SU-DHL-6 (cell line): ENCODE measurements around the gene SYT7.

ENCODE experiments used
- CTCF ChIP-seq: fragments of 200-600 bp; sonication (generic); IDR thresholded peaks from one replicate; pipeline ENCODE4 v1.5.1; 2017; ENCODE audit warnings: antibody characterized with exemption, mild to moderate bottlenecking, low read length, moderate library complexity; ENCODE audit not compliant: insufficient read depth, poor library complexity, severe bottlenecking
- EZH2phosphoT487 ChIP-seq: fragments of 200-600 bp; sonication (generic), shearing (Covaris generic); conservative IDR thresholded peaks from 2 replicates; pipeline ENCODE4 v1.6.1; 2018; ENCODE audit warnings: mild to moderate bottlenecking, antibody characterized with exemption, low read length, moderate library complexity, mixed read lengths

GRCh38 chr11:61596990-61597389, 16.1 kb upstream of the SYT7 start:
- TF ChIP-seq CTCF (no peak), EZH2phosphoT487 (no peak)
